GM21423 (cell line): ENCODE results near the gene EFL1.

Experiments used
- ATAC-seq: cut with Tn5 transposase; IDR thresholded peaks from one replicate; pipeline ENCODE4 v1.9.1; 2021; ENCODE audit warnings: mild to moderate bottlenecking, moderate library complexity; ENCODE audit not compliant: unreplicated experiment

The EFL1 gene

GRCh38 chr15:82086243-82086995 lies 176.1 kb downstream of the EFL1 start:
- ATAC-seq = no peak

GRCh38 chr15:82081914-82082762 lies 180.4 kb downstream of the EFL1 start:
- no peak for ATAC-seq

GRCh38 chr15:82080774-82081173 lies 181.8 kb downstream of the EFL1 start:
- no peak for ATAC-seq
